Calu3 (cell line): Measurements from ENCODE around the gene PPARA. TPM values are rescaled to one million over a fixed set of nuclear protein-coding genes. Genes with fewer than 3 reads are reported as not detected.

Source experiments
- Bru-seq: library from RNA; stranded (reverse); fragments of 400-500 nt; gene quantifications from one replicate; lab custom pipeline; 2021; lab: Mats Ljungman, UMichigan
- BruChase-seq, 2 experiments: library from RNA; stranded (reverse); fragments of 400-500 nt; gene quantifications; one replicate each; lab custom pipeline; 2021; lab: Mats Ljungman, UMichigan
- BruUV-seq: library from RNA; stranded (reverse); fragments of 400-500 nt; replicated peaks from 2 replicates; lab custom pipeline; 2021; lab: Mats Ljungman, UMichigan
- CTCF ChIA-PET: fragments of 300-600 bp; sonication (Branson Sonifier 250); formaldehyde crosslinking; loops from one replicate; lab custom pipeline; 2022; ENCODE audit warnings: antibody characterized with exemption; lab: Charles Lee
- DNase-seq: peaks from one replicate; pipeline ENCODE4 v3.0.0; 2022
- H3K27ac Mint-ChIP-seq: one replicate; pipeline ENCODE4 v1.8.0; 2022; ENCODE audit warnings: mixed read lengths; ENCODE audit not compliant: unreplicated experiment
- H3K27me3 Mint-ChIP-seq: one replicate; pipeline ENCODE4 v1.8.0; 2022; ENCODE audit warnings: mixed read lengths; ENCODE audit not compliant: unreplicated experiment
- H3K36me3 Mint-ChIP-seq: one replicate; pipeline ENCODE4 v1.8.0; 2022; ENCODE audit warnings: mild to moderate bottlenecking, moderate library complexity, mixed read lengths; ENCODE audit not compliant: insufficient read depth, unreplicated experiment
- H3K4me1 Mint-ChIP-seq: one replicate; pipeline ENCODE4 v1.8.0; 2022; ENCODE audit warnings: mild to moderate bottlenecking, low read depth, mixed read lengths; ENCODE audit not compliant: unreplicated experiment
- H3K4me3 Mint-ChIP-seq: one replicate; pipeline ENCODE4 v1.8.0; 2022; ENCODE audit warnings: mild to moderate bottlenecking, low read depth, moderate library complexity, mixed read lengths; ENCODE audit not compliant: unreplicated experiment
- H3K9me3 Mint-ChIP-seq: one replicate; pipeline ENCODE4 v1.8.0; 2022; ENCODE audit warnings: low read depth, mixed read lengths; ENCODE audit not compliant: unreplicated experiment
- CTCF ChIP-seq: fragments of 200-600 bp; IDR thresholded peaks from one replicate; pipeline ENCODE4 v1.8.0; 2022; ENCODE audit warnings: antibody characterized with exemption; ENCODE audit not compliant: unreplicated experiment
- intact Hi-C: fragments of 100-400 bp; cut with micrococcal nuclease; formaldehyde crosslinking; loops from one replicate; pipeline ENCODE4 v1.10.0; 2022; ENCODE audit not compliant: unreplicated experiment
- long read RNA-seq: library from polyadenylated mRNA; stranded (forward); transcript quantifications from one replicate; pipeline ENCODE4 v2.0.0, GENCODE V29; 2022
- total RNA-seq: library from RNA; stranded (reverse); gene quantifications from 2 replicates; pipeline ENCODE4 v1.2.3, GENCODE V29; 2022

The PPARA gene
- total RNA-seq (22.7 and 31.5 TPM in 2 replicates), Bru-seq, nascent RNA (percentile 58 among the genes with signal in this experiment), BruChase-seq, experiment 1, labeled RNA remaining after a 6-hour chase (percentile 72 among the genes with signal in this experiment), BruChase-seq, experiment 2, labeled RNA remaining after a 2-hour chase (percentile 63 among the genes with signal in this experiment)
- long read RNA-seq, partial matches to known transcripts: 1 of 18 reads
- long read RNA-seq, other reads (novel, unspliced or antisense): 17 of 18 reads

- peaks cover 43% of the 10 kb centered on the region for H3K27me3 Mint-ChIP-seq
- H3K4me1 Mint-ChIP-seq: no peaks in the 10 kb centered on the region
- H3K9me3 Mint-ChIP-seq: no peaks in the 10 kb centered on the region
- no peak for TF ChIP-seq CTCF
- BruUV-seq: no TSS peak
- peak; percentile 93 for DNase-seq
- CTCF ChIA-PET: interaction anchor here (0.6 to 1.0 kb wide), 3 partner anchors 12 to 146 kb away, joined by 3 to 5 read pairs (median 4); partner anchors contain the start of genes GTSE1 and TTC38
- H3K27ac Mint-ChIP-seq: peak within 1 kb of the TSS; percentile 43
- H3K36me3 Mint-ChIP-seq: peaks cover 31% of the 10 kb centered on the region
- H3K4me3 Mint-ChIP-seq: peak within 1 kb of the TSS; percentile 81
- intact Hi-C loops: loop anchor here (10.0 kb wide), 1 partner anchor 115 kb away; the partner anchor contains the start of genes PKDREJ and TTC38
These were observed at the start of gene PPARA for GRCh38 chr22:46150034-46150654. PPARA (plus strand) TSS chr22:46150526; CDS start chr22:46198384, 47,858 bp downstream.

- Mint-ChIP-seq H3K27ac (peak overlapping the region; percentile 86), H3K4me3 (no peak overlapping the region), H3K36me3 (peaks cover 88% of the 10 kb centered on the region), H3K4me1 (peaks cover 29% of the 10 kb centered on the region), H3K9me3 (no peaks in the 10 kb centered on the region), H3K27me3 (no peaks in the 10 kb centered on the region)
- intact Hi-C loops: loop anchor here (10.0 kb wide), 1 partner anchor 47 kb away; no protein-coding TSS in a partner anchor
- TF ChIP-seq CTCF: no peak
- no TSS peak for BruUV-seq
- CTCF ChIA-PET: no interaction called here
- no peak for DNase-seq
These were observed 48.2 kb upstream of the PPARA start for GRCh38 chr22:46102159-46102558.

- CTCF ChIA-PET: no interaction called here
- H3K36me3 Mint-ChIP-seq: peaks cover 89% of the 10 kb centered on the region
- DNase-seq: no peak
- peak overlapping the region; percentile 48 for H3K4me3 Mint-ChIP-seq
- H3K9me3 Mint-ChIP-seq: no peaks in the 10 kb centered on the region
- intact Hi-C loops: loop anchor here (10.0 kb wide), 1 partner anchor 48 kb away; no protein-coding TSS in a partner anchor
- BruUV-seq: no TSS peak
- H3K4me1 Mint-ChIP-seq: peaks cover 29% of the 10 kb centered on the region
- no peaks in the 10 kb centered on the region for H3K27me3 Mint-ChIP-seq
- H3K27ac Mint-ChIP-seq: peak overlapping the region; percentile 86
- TF ChIP-seq CTCF: no peak
These were observed 47.6 kb upstream of the PPARA start for GRCh38 chr22:46102752-46103151.

- no peak for DNase-seq
- Mint-ChIP-seq H3K27ac (peak overlapping the region; percentile 86), H3K9me3 (no peaks in the 10 kb centered on the region), H3K27me3 (no peaks in the 10 kb centered on the region), H3K36me3 (peaks cover 89% of the 10 kb centered on the region), H3K4me3 (peak overlapping the region; percentile 48), H3K4me1 (peaks cover 29% of the 10 kb centered on the region)
- TF ChIP-seq CTCF: no peak
- intact Hi-C loops: loop anchor here (10.0 kb wide), 1 partner anchor 48 kb away; no protein-coding TSS in a partner anchor
- BruUV-seq: no TSS peak
- CTCF ChIA-PET: no interaction called here
These were observed 47.1 kb upstream of the PPARA start for GRCh38 chr22:46103181-46103580.
